Panc1 (cell line): ENCODE measurements around the gene ADARB1. TPM values are rescaled to one million over a fixed set of nuclear protein-coding genes. Genes with fewer than 3 reads are reported as not detected.

Experiments used
- ATAC-seq: fragments of 200-7000 bp; cut with Tn5 transposase; 2 replicates; pipeline ENCODE4 v1.9.1; 2020; ENCODE audit warnings: mild to moderate bottlenecking, moderate library complexity
- BruUV-seq: library from RNA; stranded (reverse); fragments of 400-500 nt; replicated peaks from 2 replicates; lab custom pipeline; 2021; lab: Mats Ljungman, UMichigan
- CTCF ChIA-PET: fragments of 300-600 bp; sonication (Branson Sonifier 250); formaldehyde crosslinking; loops from one replicate; lab custom pipeline; 2022; ENCODE audit warnings: antibody characterized with exemption; lab: Charles Lee
- POLR2A ChIA-PET: fragments of 300-600 bp; sonication (Branson Sonifier 250); formaldehyde crosslinking; loops from one replicate; lab custom pipeline; 2022; ENCODE audit warnings: antibody characterized with exemption; lab: Charles Lee
- DNase-seq: peaks from one replicate; pipeline ENCODE4 v3.0.0-alpha.2; 2010; ENCODE audit warnings: low read depth, low spot score
- H3K27ac ChIP-seq: 2 replicates; pipeline ENCODE4 v1.5.1; 2011; ENCODE audit warnings: mild to moderate bottlenecking, low read length, inconsistent platforms
- H3K27me3 ChIP-seq: fragments of 200-500 bp; sonication (Bioruptor generic); 2 replicates; pipeline ENCODE4 v1.6.0; 2014; ENCODE audit warnings: low read length, inconsistent platforms; ENCODE audit not compliant: control insufficient read depth, insufficient read depth
- H3K36me3 ChIP-seq: fragments of 200-500 bp; sonication (Bioruptor generic); 2 replicates; pipeline ENCODE4 v1.5.1; 2014; ENCODE audit warnings: inconsistent platforms, mild to moderate bottlenecking, low read length, moderate library complexity; ENCODE audit not compliant: control insufficient read depth, insufficient read depth
- H3K4me1 ChIP-seq: 2 replicates; pipeline ENCODE4 v1.5.1; 2011; ENCODE audit warnings: inconsistent platforms, mild to moderate bottlenecking, low read length, moderate library complexity; ENCODE audit not compliant: control insufficient read depth, insufficient read depth
- H3K4me3 ChIP-seq, 2 experiments: 2 replicates each; pipeline ENCODE4 v1.5.1; 2011 to 2012; ENCODE audit warnings: low read depth in 2 of 2, low read length in 2 of 2, mild to moderate bottlenecking in 2 of 2, inconsistent platforms in 1 of 2, moderate library complexity in 1 of 2
- H3K9me3 ChIP-seq: fragments of 200-500 bp; sonication (Bioruptor generic); 2 replicates; pipeline ENCODE4 v1.5.1; 2014; ENCODE audit warnings: low read depth, mild to moderate bottlenecking, inconsistent platforms, low read length, moderate library complexity; ENCODE audit not compliant: control insufficient read depth, insufficient read depth
- POLR2AphosphoS5 ChIP-seq: IDR thresholded peaks from 2 replicates; pipeline ENCODE4 v1.6.1; 2012; ENCODE audit warnings: mild to moderate bottlenecking, low read depth, low read length, moderate library complexity
- SIN3A ChIP-seq: IDR thresholded peaks from 2 replicates; pipeline ENCODE4 v1.6.1; 2012; ENCODE audit warnings: low read depth, mild to moderate bottlenecking, low read length, moderate library complexity, borderline replicate concordance; ENCODE audit not compliant: insufficient read depth
- TCF7L2 ChIP-seq: IDR thresholded peaks from 2 replicates; pipeline ENCODE4 v1.6.1; 2011; ENCODE audit warnings: mild to moderate bottlenecking, low read depth, low read length, inconsistent platforms
- in situ Hi-C: cut with HindIII; loops from 2 replicates; pipeline ENCODE4 v1.10.0; 2016; ENCODE audit warnings: low sequenced_read_pairs, low pct_unique_long_range_greater_than_20kb
- intact Hi-C: fragments of 100-400 bp; cut with micrococcal nuclease; formaldehyde crosslinking; loops from one replicate; pipeline ENCODE4 v1.10.0; 2022; ENCODE audit not compliant: unreplicated experiment
- total RNA-seq: library from RNA; stranded (reverse); gene quantifications from one replicate; pipeline ENCODE4 v1.2.1, GENCODE V29; 2021; ENCODE audit not compliant: unreplicated experiment
- TF ChIP-seq, protein P1 (sequence below), 2 experiments: IDR thresholded peaks; 2 replicates each; pipeline ENCODE4 v1.6.1; 2011 to 2012; ENCODE audit warnings: low read depth in 2 of 2, control low read depth in 1 of 2, low read length in 1 of 2, mild to moderate bottlenecking in 1 of 2, moderate library complexity in 1 of 2; ENCODE audit not compliant: insufficient read depth in 1 of 2
- TF ChIP-seq, protein P2 (sequence below): fragments of 450-650 bp; IDR thresholded peaks from 2 replicates; pipeline ENCODE4 v1.5.1; 2017; ENCODE audit warnings: mild to moderate bottlenecking

ADARB1 gene
- total RNA-seq, 1 experiment from 2014 or later: 15.0 TPM

DNA sequence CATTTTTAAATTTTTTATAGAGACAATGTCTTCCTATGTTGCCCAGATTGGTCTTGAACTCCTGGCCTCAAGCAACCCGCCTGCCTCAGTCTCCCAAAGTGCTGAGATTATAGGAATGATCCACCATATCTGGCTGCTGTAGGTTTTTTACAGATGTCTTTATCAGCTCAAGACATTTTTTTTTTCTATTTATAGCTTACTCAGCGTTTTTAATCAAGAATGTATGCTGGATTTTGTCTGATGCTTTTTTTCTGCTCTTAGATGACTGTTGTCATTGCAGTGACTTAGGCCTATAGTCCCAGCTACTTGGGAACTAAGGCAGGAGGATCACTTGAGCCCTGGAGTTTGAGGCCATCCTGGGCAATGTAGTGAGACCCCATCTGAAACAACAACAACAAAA lies 140.8 kb downstream of the ADARB1 start:
- intact Hi-C loops (no loop called here), in situ Hi-C loops (no loop called here)
- no peak for ATAC-seq
- no peaks in the 10 kb centered on the region for H3K4me1 ChIP-seq
- no peak overlapping the region for H3K27ac ChIP-seq
- H3K36me3 ChIP-seq: no peaks in the 10 kb centered on the region
- TF ChIP-seq, protein P1, sequence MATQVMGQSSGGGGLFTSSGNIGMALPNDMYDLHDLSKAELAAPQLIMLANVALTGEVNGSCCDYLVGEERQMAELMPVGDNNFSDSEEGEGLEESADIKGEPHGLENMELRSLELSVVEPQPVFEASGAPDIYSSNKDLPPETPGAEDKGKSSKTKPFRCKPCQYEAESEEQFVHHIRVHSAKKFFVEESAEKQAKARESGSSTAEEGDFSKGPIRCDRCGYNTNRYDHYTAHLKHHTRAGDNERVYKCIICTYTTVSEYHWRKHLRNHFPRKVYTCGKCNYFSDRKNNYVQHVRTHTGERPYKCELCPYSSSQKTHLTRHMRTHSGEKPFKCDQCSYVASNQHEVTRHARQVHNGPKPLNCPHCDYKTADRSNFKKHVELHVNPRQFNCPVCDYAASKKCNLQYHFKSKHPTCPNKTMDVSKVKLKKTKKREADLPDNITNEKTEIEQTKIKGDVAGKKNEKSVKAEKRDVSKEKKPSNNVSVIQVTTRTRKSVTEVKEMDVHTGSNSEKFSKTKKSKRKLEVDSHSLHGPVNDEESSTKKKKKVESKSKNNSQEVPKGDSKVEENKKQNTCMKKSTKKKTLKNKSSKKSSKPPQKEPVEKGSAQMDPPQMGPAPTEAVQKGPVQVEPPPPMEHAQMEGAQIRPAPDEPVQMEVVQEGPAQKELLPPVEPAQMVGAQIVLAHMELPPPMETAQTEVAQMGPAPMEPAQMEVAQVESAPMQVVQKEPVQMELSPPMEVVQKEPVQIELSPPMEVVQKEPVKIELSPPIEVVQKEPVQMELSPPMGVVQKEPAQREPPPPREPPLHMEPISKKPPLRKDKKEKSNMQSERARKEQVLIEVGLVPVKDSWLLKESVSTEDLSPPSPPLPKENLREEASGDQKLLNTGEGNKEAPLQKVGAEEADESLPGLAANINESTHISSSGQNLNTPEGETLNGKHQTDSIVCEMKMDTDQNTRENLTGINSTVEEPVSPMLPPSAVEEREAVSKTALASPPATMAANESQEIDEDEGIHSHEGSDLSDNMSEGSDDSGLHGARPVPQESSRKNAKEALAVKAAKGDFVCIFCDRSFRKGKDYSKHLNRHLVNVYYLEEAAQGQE (IDR thresholded peaks at IDR 0.05; ENCODE audit: insufficient read depth in 1 of 2, low read depth in 2 of 2, low read length in 1 of 2): no peak
- TF ChIP-seq, protein P2, sequence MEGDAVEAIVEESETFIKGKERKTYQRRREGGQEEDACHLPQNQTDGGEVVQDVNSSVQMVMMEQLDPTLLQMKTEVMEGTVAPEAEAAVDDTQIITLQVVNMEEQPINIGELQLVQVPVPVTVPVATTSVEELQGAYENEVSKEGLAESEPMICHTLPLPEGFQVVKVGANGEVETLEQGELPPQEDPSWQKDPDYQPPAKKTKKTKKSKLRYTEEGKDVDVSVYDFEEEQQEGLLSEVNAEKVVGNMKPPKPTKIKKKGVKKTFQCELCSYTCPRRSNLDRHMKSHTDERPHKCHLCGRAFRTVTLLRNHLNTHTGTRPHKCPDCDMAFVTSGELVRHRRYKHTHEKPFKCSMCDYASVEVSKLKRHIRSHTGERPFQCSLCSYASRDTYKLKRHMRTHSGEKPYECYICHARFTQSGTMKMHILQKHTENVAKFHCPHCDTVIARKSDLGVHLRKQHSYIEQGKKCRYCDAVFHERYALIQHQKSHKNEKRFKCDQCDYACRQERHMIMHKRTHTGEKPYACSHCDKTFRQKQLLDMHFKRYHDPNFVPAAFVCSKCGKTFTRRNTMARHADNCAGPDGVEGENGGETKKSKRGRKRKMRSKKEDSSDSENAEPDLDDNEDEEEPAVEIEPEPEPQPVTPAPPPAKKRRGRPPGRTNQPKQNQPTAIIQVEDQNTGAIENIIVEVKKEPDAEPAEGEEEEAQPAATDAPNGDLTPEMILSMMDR: no peak
- no peaks in the 10 kb centered on the region for H3K27me3 ChIP-seq
- ChIA-PET POLR2A (no interaction called here), CTCF (no interaction called here)
- H3K4me3 ChIP-seq: no peak overlapping the region
- no TSS peak for BruUV-seq
- peaks cover 12% of the 10 kb centered on the region; the same call in 1 of the 2 replicates for H3K9me3 ChIP-seq
- no peak for DNase-seq

DNA sequence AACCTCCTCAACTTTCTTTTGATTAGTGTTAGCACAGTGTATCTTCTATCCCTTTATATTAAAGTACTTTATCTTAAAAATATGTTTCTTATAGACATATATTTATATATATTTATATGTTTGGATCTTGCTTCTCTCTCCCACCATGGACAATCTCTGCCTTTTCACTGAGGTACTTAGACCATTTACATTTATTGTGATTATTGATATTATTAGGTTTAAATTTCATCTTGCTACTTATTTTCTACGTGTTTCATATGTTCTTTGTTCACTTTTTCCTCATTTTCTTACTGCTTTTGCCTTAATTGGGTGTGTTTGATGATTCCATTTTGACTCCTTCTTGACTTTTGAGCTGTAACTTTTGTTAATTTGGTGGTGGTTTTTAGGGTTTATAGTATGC lies 142.6 kb downstream of the ADARB1 start:
- Histone ChIP-seq H3K4me1 (no peaks in the 10 kb centered on the region), H3K36me3 (no peaks in the 10 kb centered on the region), H3K9me3 (peaks cover 12% of the 10 kb centered on the region; the same call in 1 of the 2 replicates), H3K27me3 (no peaks in the 10 kb centered on the region), H3K27ac (no peak overlapping the region), H3K4me3 (no peak overlapping the region)
- intact Hi-C loops: no loop called here
- TF ChIP-seq, protein P1 (IDR thresholded peaks at IDR 0.05; ENCODE audit: insufficient read depth in 1 of 2, low read depth in 2 of 2, low read length in 1 of 2): no peak
- no peak for TF ChIP-seq TCF7L2
- TF ChIP-seq POLR2AphosphoS5: no peak
- TF ChIP-seq, protein P2: no peak
- TF ChIP-seq SIN3A: no peak
- ATAC-seq: no peak
- CTCF ChIA-PET: no interaction called here
- BruUV-seq: no TSS peak
- in situ Hi-C loops: no loop called here
- POLR2A ChIA-PET: no interaction called here
- no peak for DNase-seq
